ENCODE results near the gene TUFT1.

GRCh38 chr1:151549199-151549598 is 9.1 kb downstream of the TUFT1 start:
- TF ChIP-seq TAF1 (IDR thresholded peaks at IDR 0.05; ENCODE audit: borderline replicate concordance, insufficient read depth, low read length) (no peak), REST (IDR thresholded peaks at IDR 0.05; ENCODE audit: insufficient read depth in 1 of 2, low read depth in 2 of 2, low read length in 2 of 2) (no peak), SIN3A (IDR thresholded peaks at IDR 0.05; ENCODE audit: borderline replicate concordance, insufficient read depth, low read length) (no peak), POLR2AphosphoS5 (IDR thresholded peaks at IDR 0.05; ENCODE audit: low read depth, low read length) (no peak)
